Psoas muscle (tissue), 8 donors: ENCODE results near the gene ELSPBP1. TPM values are rescaled to one million over a fixed set of nuclear protein-coding genes. Genes with fewer than 3 reads are reported as not detected.
"Not testable (repeated sequence)": the region's sequence is repeated elsewhere in the genome, so short reads cannot be mapped to it uniquely, and the experiment has no call there.

ENCODE experiments used
- ATAC-seq, 4 donors: fragments of 200-7000 bp; cut with Tn5 transposase; one replicate each; pipeline ENCODE4 v1.9.1; 2020; ENCODE audit warnings: moderate library complexity in 3 of 4, mild to moderate bottlenecking in 2 of 4
- DNase-seq, 2 donors: peaks; one replicate each; pipeline ENCODE4 v3.0.0-alpha.2; 2020
- H3K27ac ChIP-seq: fragments of 200-600 bp; one replicate; pipeline ENCODE4 v1.8.0; 2022
- H3K27me3 ChIP-seq, 3 donors: fragments of 200-600 bp in 1 of 3; one replicate each; pipeline versions ENCODE4 v1.6.1 to v1.8.0; 2013 to 2022; ENCODE audit warnings: low read length in 2 of 3, mild to moderate bottlenecking in 2 of 3, moderate library complexity in 1 of 3; ENCODE audit not compliant: insufficient read depth in 3 of 3
- H3K36me3 ChIP-seq, 2 donors: fragments of 200-600 bp in 1 of 2; one replicate each; pipeline versions ENCODE4 v1.6.1 to v1.8.0; 2013 to 2022; ENCODE audit warnings: low read depth in 1 of 2, mild to moderate bottlenecking in 1 of 2, moderate library complexity in 1 of 2; ENCODE audit not compliant: insufficient read depth in 1 of 2
- H3K4me1 ChIP-seq: fragments of 200-600 bp; one replicate; pipeline ENCODE4 v1.8.0; 2022
- H3K4me3 ChIP-seq: fragments of 200-600 bp; one replicate; pipeline ENCODE4 v1.8.0; 2022; ENCODE audit warnings: mild to moderate bottlenecking
- H3K9me3 ChIP-seq: fragments of 200-600 bp; one replicate; pipeline ENCODE4 v1.8.0; 2022
- CTCF ChIP-seq: fragments of 200-600 bp; IDR thresholded peaks from one replicate; pipeline ENCODE4 v1.8.0; 2022; ENCODE audit warnings: antibody characterized with exemption
- WGBS, 3 donors: extraction: QIAGEN DNeasy Blood & Tissue Kit; methylation state at CpG; one replicate each; pipeline versions ENCODE4 v1.1.6 to v1.1.7; 2013; 5-methylcytosine and 5-hydroxymethylcytosine counted together
- intact Hi-C, 2 donors: fragments of 100-400 bp; cut with DNase I; formaldehyde crosslinking; loops; one replicate each; pipeline versions ENCODE4 v1.11.0 to v1.14.2; 2022
- polyA plus RNA-seq, 3 donors: library from polyadenylated mRNA; stranded (reverse); fragments of 200-250 nt; gene quantifications; one replicate each; pipeline ENCODE4 v1.2.3, GENCODE V29; 2013
- total RNA-seq, 4 donors: library from RNA; stranded (reverse); fragmentation: NEBNext Ultra II Directional in 2 of 4; extraction: Animal tissue kit (Norgen Biotek cat#: 25700) in 2 of 4; gene quantifications; one replicate each; pipeline versions ENCODE4 v1.2.1 to v1.2.4, GENCODE V29; 2021 to 2023
- donor health status: healthy with polysubstance abuse.
- donor health status: DM: no; HTN: no; CAD: no; lungs with moderate emphysema.
- donor health status: Bipolar disorder and iron deficiency.
- donor health status: healthy.
- donor health status: DM: yes; HTN: yes; CAD: no.
- donor health status: DM: no; HTN: no; CAD: no.
- donor health status: DM: no; HTN: no; CAD: no.
- donor health status: DM: yes; HTN: yes; CAD: no.

The ELSPBP1 gene
- total and polyA plus RNA-seq, 7 donors, result not detected

GRCh38 chr19:48064509-48064908 is 70.1 kb downstream of the ELSPBP1 start:
- intact Hi-C loops, result no loop called here
- no peaks in the 10 kb centered on the region for H3K4me1 ChIP-seq
- whole genome bisulfite sequencing, 3 donors, result 75 to 93% (median 82%) methylated on average over 2 of the region's 2 CpGs
- H3K9me3 ChIP-seq, result no peaks in the 10 kb centered on the region
- DNase-seq (no peak), ATAC-seq (no peak)
- H3K36me3 ChIP-seq, result peaks cover 4 to 91% of the 10 kb centered on the region in 2 donors
- H3K4me3 ChIP-seq, result no peak overlapping the region
- no peaks in the 10 kb centered on the region for H3K27me3 ChIP-seq
- H3K27ac ChIP-seq, result no peak overlapping the region
- no peak for TF ChIP-seq CTCF

GRCh38 chr19:48069435-48069834 is 75.0 kb downstream of the ELSPBP1 start:
- H3K9me3 ChIP-seq, result no peaks in the 10 kb centered on the region
- DNase-seq (no peak), ATAC-seq (no peak)
- intact Hi-C loops, result no loop called here
- H3K27ac ChIP-seq, result no peak overlapping the region
- H3K4me3 ChIP-seq, result no peak overlapping the region
- peaks cover 4 to 96% of the 10 kb centered on the region in 2 donors for H3K36me3 ChIP-seq
- H3K4me1 ChIP-seq, result no peaks in the 10 kb centered on the region
- H3K27me3 ChIP-seq, result no peaks in the 10 kb centered on the region
- WGBS, 3 donors, result 50 to 63% (median 60%) methylated on average over 2 of the region's 2 CpGs
- TF ChIP-seq CTCF, result no peak

GRCh38 chr19:48070177-48070769 is 75.8 kb downstream of the ELSPBP1 start:
- intact Hi-C loops, H3K9me3 ChIP-seq, H3K27ac ChIP-seq, H3K4me3 ChIP-seq, H3K27me3 ChIP-seq, ATAC-seq, DNase-seq, H3K4me1 ChIP-seq: not testable (repeated sequence)
- 92 to 97% (median 96%) methylated on average over 3 of the region's 3 CpGs for WGBS, 3 donors
- peaks cover 2 to 96% of the 10 kb centered on the region in 2 donors for H3K36me3 ChIP-seq

Other genes with a start within 250 kb of the ELSPBP1 start
- 100 to 1,000 TPM in 3 of 4 donors, 10 to 100 TPM in 1; 96.3 to 166 (median 127) TPM for gene NOP53, start 249.1 kb upstream of the ELSPBP1 start, total RNA-seq
- 100 to 1,000 TPM; 247 to 268 (median 257) TPM for gene NOP53, start 249.1 kb upstream of the ELSPBP1 start, polyA plus RNA-seq
- gene SELENOW, start 215.9 kb upstream of the ELSPBP1 start, total RNA-seq, result 100 to 1,000 TPM; 677 to 969 (median 733) TPM
- 1,000 to 10,000 TPM in 2 of 3 donors, 100 to 1,000 TPM in 1; 434 to 1,620 (median 1,372) TPM for gene SELENOW, start 215.9 kb upstream of the ELSPBP1 start, polyA plus RNA-seq
- not detected for gene TPRX1, start 190.1 kb upstream of the ELSPBP1 start, total RNA-seq
- not detected for gene TPRX1, start 190.1 kb upstream of the ELSPBP1 start, polyA plus RNA-seq
- gene CRX, start 172.7 kb upstream of the ELSPBP1 start, total RNA-seq, result not detected
- under 1 TPM in 1 of 3 donors, not detected in 2; 0.01 TPM for gene CRX, start 172.7 kb upstream of the ELSPBP1 start, polyA plus RNA-seq
- not detected for gene TPRX2, start 135.4 kb upstream of the ELSPBP1 start, total RNA-seq
- not detected for gene TPRX2, start 135.4 kb upstream of the ELSPBP1 start, polyA plus RNA-seq
- not detected for gene SULT2A1, start 108.3 kb upstream of the ELSPBP1 start, total RNA-seq
- gene SULT2A1, start 108.3 kb upstream of the ELSPBP1 start, polyA plus RNA-seq, result not detected
- not detected for gene BSPH1, start 2.5 kb upstream of the ELSPBP1 start, total RNA-seq
- not detected for gene BSPH1, start 2.5 kb upstream of the ELSPBP1 start, polyA plus RNA-seq
- under 1 TPM in 1 of 4 donors, not detected in 3; 0.18 TPM for gene CABP5, start 49.4 kb downstream of the ELSPBP1 start, total RNA-seq
- gene CABP5, start 49.4 kb downstream of the ELSPBP1 start, polyA plus RNA-seq, result not detected
- 100 to 1,000 TPM in 1 of 4 donors, 10 to 100 TPM in 3; 34.2 to 114 (median 70.8) TPM for gene PLA2G4C, start 116.2 kb downstream of the ELSPBP1 start, total RNA-seq
- 10 to 100 TPM; 11.8 to 23.9 (median 21.9) TPM for gene PLA2G4C, start 116.2 kb downstream of the ELSPBP1 start, polyA plus RNA-seq
- 1 to 10 TPM; 2.6 to 4.9 (median 3.1) TPM for gene LIG1, start 175.7 kb downstream of the ELSPBP1 start, total RNA-seq
- 1 to 10 TPM; 3.3 to 5.2 (median 3.4) TPM for gene LIG1, start 175.7 kb downstream of the ELSPBP1 start, polyA plus RNA-seq
- 1 to 10 TPM; 4.3 to 8.0 (median 5.7) TPM for gene ZSWIM9, start 176.0 kb downstream of the ELSPBP1 start, total RNA-seq
- 10 to 100 TPM in 1 of 3 donors, 1 to 10 TPM in 2; 3.0 to 10.5 (median 4.7) TPM for gene ZSWIM9, start 176.0 kb downstream of the ELSPBP1 start, polyA plus RNA-seq